Nephron (organoid): ENCODE results near the gene NCCRP1.

Source experiments
- H3K27ac Mint-ChIP-seq, 3 experiments: 2 replicates each; pipeline ENCODE4 v1.8.0; 2020; ENCODE audit warnings: mixed read lengths in 3 of 3, mild to moderate bottlenecking in 2 of 3, moderate library complexity in 1 of 3
- H3K27me3 Mint-ChIP-seq: 2 replicates; pipeline ENCODE4 v1.8.0; 2021; ENCODE audit warnings: low read depth, mild to moderate bottlenecking, moderate library complexity, mixed read lengths
- H3K36me3 Mint-ChIP-seq: 2 replicates; pipeline ENCODE4 v1.8.0; 2020; ENCODE audit warnings: low read depth, mixed read lengths
- H3K4me1 Mint-ChIP-seq: 2 replicates; pipeline ENCODE4 v1.8.0; 2020; ENCODE audit warnings: mixed read lengths
- H3K4me3 Mint-ChIP-seq, 3 experiments: 2 replicates each; pipeline ENCODE4 v1.8.0; 2020; ENCODE audit warnings: mild to moderate bottlenecking in 3 of 3, mixed read lengths in 3 of 3, moderate library complexity in 2 of 3
- H3K9me3 Mint-ChIP-seq: 2 replicates; pipeline ENCODE4 v1.8.0; 2020; ENCODE audit warnings: mixed read lengths
- CTCF ChIP-seq, 3 experiments: fragments of 200-600 bp; sonication (generic); IDR thresholded peaks; one replicate each; pipeline ENCODE4 v1.5.0; 2021; ENCODE audit warnings: antibody characterized with exemption in 3 of 3; ENCODE audit not compliant: unreplicated experiment in 3 of 3

NCCRP1 gene

GRCh38 chr19:39174558-39175544, 21.9 kb upstream of the NCCRP1 start:
- Mint-ChIP-seq H3K9me3 (no peaks in the 10 kb centered on the region), H3K27ac (no peak overlapping the region), H3K36me3 (peaks cover 10% of the 10 kb centered on the region), H3K4me1 (no peaks in the 10 kb centered on the region), H3K4me3 (no peak overlapping the region), H3K27me3 (no peaks in the 10 kb centered on the region)
- TF ChIP-seq CTCF (IDR thresholded peaks at IDR 0.05; ENCODE audit: unreplicated experiment in 3 of 3): no peak

GRCh38 chr19:39175564-39175963, 21.2 kb upstream of the NCCRP1 start:
- TF ChIP-seq CTCF (IDR thresholded peaks at IDR 0.05; ENCODE audit: unreplicated experiment in 3 of 3): no peak
- Mint-ChIP-seq H3K4me1 (no peaks in the 10 kb centered on the region), H3K9me3 (no peaks in the 10 kb centered on the region), H3K27ac (no peak overlapping the region), H3K27me3 (no peaks in the 10 kb centered on the region), H3K36me3 (peaks cover 10% of the 10 kb centered on the region), H3K4me3 (no peak overlapping the region)

GRCh38 chr19:39177110-39177699, 19.6 kb upstream of the NCCRP1 start:
- H3K4me3 Mint-ChIP-seq: no peak overlapping the region
- no peaks in the 10 kb centered on the region for H3K4me1 Mint-ChIP-seq
- no peak overlapping the region for H3K27ac Mint-ChIP-seq
- no peak for TF ChIP-seq CTCF (IDR thresholded peaks at IDR 0.05; ENCODE audit: unreplicated experiment in 3 of 3)
- peaks cover 16% of the 10 kb centered on the region for H3K36me3 Mint-ChIP-seq
- H3K27me3 Mint-ChIP-seq: no peaks in the 10 kb centered on the region
- no peaks in the 10 kb centered on the region for H3K9me3 Mint-ChIP-seq

GRCh38 chr19:39177736-39178135, 19.0 kb upstream of the NCCRP1 start:
- Mint-ChIP-seq H3K9me3 (no peaks in the 10 kb centered on the region), H3K27me3 (no peaks in the 10 kb centered on the region), H3K4me1 (no peaks in the 10 kb centered on the region), H3K27ac (no peak overlapping the region), H3K36me3 (peaks cover 18% of the 10 kb centered on the region), H3K4me3 (no peak overlapping the region)
- TF ChIP-seq CTCF (IDR thresholded peaks at IDR 0.05; ENCODE audit: unreplicated experiment in 3 of 3): no peak

- peaks cover 22% of the 10 kb centered on the region for H3K36me3 Mint-ChIP-seq
- no peaks in the 10 kb centered on the region for H3K9me3 Mint-ChIP-seq
- no peaks in the 10 kb centered on the region for H3K27me3 Mint-ChIP-seq
- no peak overlapping the region for H3K4me3 Mint-ChIP-seq
- H3K4me1 Mint-ChIP-seq: no peaks in the 10 kb centered on the region
- no peak for TF ChIP-seq CTCF (IDR thresholded peaks at IDR 0.05; ENCODE audit: unreplicated experiment in 3 of 3)
- no peak overlapping the region for H3K27ac Mint-ChIP-seq
These were observed 18.3 kb upstream of the NCCRP1 start for GRCh38 chr19:39178296-39179006.
